ENCODE measurements around the gene HOXA7. TPM values are rescaled to one million over a fixed set of nuclear protein-coding genes. Genes with fewer than 3 reads are reported as not detected.

The HOXA7 gene
- total and polyA plus RNA-seq, 2 of the 8 experiments (the other 6 are each of a cell fraction or from before 2014, with no cell fraction given): 0.03 TPM; not detected in 1

GRCh38 chr7:27185854-27186667, 29.6 kb upstream of the HOXA7 start:
- Histone ChIP-seq H3K4me3 (ENCODE audit: extremely low read depth in 1 of 4, insufficient read depth in 2 of 4, low read depth in 3 of 4, low read length in 4 of 4) (no peak overlapping the region), H4K20me1 (replicated peaks in 1 of 2; ENCODE audit: control insufficient read depth in 1 of 2, insufficient read depth in 2 of 2, low read length in 2 of 2) (peaks cover 37 to 61% of the 10 kb centered on the region in 2 experiments), H3K79me2 (ENCODE audit: control insufficient read depth in 1 of 2, insufficient read depth in 2 of 2, low read length in 2 of 2) (no peaks in the 10 kb centered on the region), H2BK20ac (ENCODE audit: low read length) (no peak overlapping the region), H3K4me1 (replicated peaks in 1 of 4; ENCODE audit: control insufficient read depth in 3 of 4, insufficient read depth in 4 of 4, low read length in 3 of 4) (peaks cover 0 to 27% (median 16%) of the 10 kb centered on the region in 4 experiments; a peak in 6 of 7 replicates), H3K4ac (replicated peaks; ENCODE audit: insufficient read length, low read depth, low read length) (no peak overlapping the region), H3K79me1 (ENCODE audit: low read depth, low read length) (no peaks in the 10 kb centered on the region), H2AFZ (ENCODE audit: low read length) (no peak overlapping the region), H4K91ac (replicated peaks; ENCODE audit: insufficient read length, low read length) (no peak overlapping the region), H3K27me3 (replicated peaks in 1 of 4; ENCODE audit: control insufficient read depth in 3 of 4, extremely low read depth in 1 of 4, insufficient read depth in 3 of 4, low read length in 3 of 4) (peaks cover 97 to 100% (median 99%) of the 10 kb centered on the region in 4 experiments), H2BK120ac (replicated peaks; ENCODE audit: low read depth, low read length) (no peak overlapping the region), H4K8ac (ENCODE audit: extremely low read depth, insufficient read depth, low read length) (peak overlapping the region; percentile 41; the same call in 1 of the 2 replicates), H3K18ac (ENCODE audit: extremely low read depth, low read length) (0 out of 2 replicates have a peak overlapping the region, but pooled peaks have one; percentile 38), H3K27ac (ENCODE audit: low read depth, low read length) (no peak overlapping the region), H3K9me3 (ENCODE audit: insufficient read depth in 2 of 2, low read depth in 1 of 2, low read length in 1 of 2) (no peaks in the 10 kb centered on the region; a peak in 1 of 4 replicates), H2BK15ac (ENCODE audit: low read length) (0 out of 2 replicates have a peak overlapping the region, but pooled peaks have one; percentile 81), H3K23me2 (ENCODE audit: low read depth, low read length) (no peaks in the 10 kb centered on the region), H3K23ac (ENCODE audit: insufficient read length) (no peak overlapping the region), H3K9ac (replicated peaks in 1 of 4; ENCODE audit: extremely low read depth in 1 of 4, low read depth in 3 of 4, low read length in 3 of 4) (no peak overlapping the region), H3K36me3 (ENCODE audit: control insufficient read depth in 2 of 4, insufficient read depth in 4 of 4, low read length in 3 of 4) (peaks cover 0 to 7% (median 0%) of the 10 kb centered on the region in 4 experiments; a peak in 1 of 8 replicates), H2BK12ac (ENCODE audit: low read depth, low read length) (peak overlapping the region; percentile 75), H2AK5ac (ENCODE audit: low read depth, low read length) (peak overlapping the region; percentile 78; the same call in 1 of the 2 replicates), H4K5ac (ENCODE audit: insufficient read length, low read depth, low read length) (no peak overlapping the region), H3K56ac (replicated peaks; ENCODE audit: insufficient read length, low read depth, low read length) (no peak overlapping the region), H2BK5ac (ENCODE audit: low read depth, low read length) (no peak overlapping the region), H3K4me2 (ENCODE audit: insufficient read depth in 1 of 2, low read depth in 2 of 2, low read length in 2 of 2) (peak overlapping the region; percentile 33 to 38; a peak in 2 of 4 replicates), H3K14ac (ENCODE audit: insufficient read length) (no peak overlapping the region)
- DNase-seq (ENCODE audit: low read depth in 1 of 2, low spot score in 2 of 2) (peak in 1 of 2 experiments; percentile 58), FAIRE-seq (no peak)
- WGBS, 2 experiments (ENCODE audit: extremely low coverage in 1 of 2, insufficient coverage in 1 of 2, insufficient read length in 1 of 2, insufficient replicate concordance in 2 of 2, low coverage in 1 of 2, low lambda C conversion rate in 2 of 2, missing lambda C conversion rate in 1 of 2): 10% methylated on average over 24 of the region's 24 CpGs; no CpG with 5 or more reads in 1 of the 2 experiments
- ChIA-PET POLR2A (ENCODE audit: partially characterized antibody) (interaction anchor here (0.7 kb wide), 1 partner anchor 25 kb away, joined by 3 read pairs; no protein-coding TSS in a partner anchor), CTCF (ENCODE audit: partially characterized antibody) (interaction anchor here (0.8 to 9.1 kb wide), 17 partner anchors 8 to 90 kb away, joined by 3 to 64 read pairs (median 4); partner anchors contain the start of genes EVX1, HOXA1 and HOXA5)
- TF ChIP-seq POU5F1 (IDR thresholded peaks at IDR 0.05; ENCODE audit: low read depth, low read length) (no peak), RNF2 (IDR thresholded peaks at IDR 0.05; ENCODE audit: borderline replicate concordance, low read depth, low read length, missing control alignments, poor library complexity, severe bottlenecking) (peak; percentile 90), EZH2 (IDR thresholded peaks at IDR 0.05; ENCODE audit: low read depth, low read length, severe bottlenecking) (peak; percentile 86), RAD21 (IDR thresholded peaks at IDR 0.05 in 1 of 2, conservative IDR thresholded peaks at IDR 0.05 in 1 of 2; ENCODE audit: low read depth in 2 of 2, low read length in 2 of 2) (no peak), KDM1A (IDR thresholded peaks at IDR 0.05; ENCODE audit: borderline replicate concordance, low read length) (no peak), HDAC6 (IDR thresholded peaks at IDR 0.05; ENCODE audit: low read depth, low read length) (no peak), NRF1 (IDR thresholded peaks at IDR 0.05; ENCODE audit: low read depth, low read length) (no peak), JUND (IDR thresholded peaks at IDR 0.05; ENCODE audit: low read length) (no peak), TAF7 (optimal IDR thresholded peaks at IDR 0.05; ENCODE audit: borderline replicate concordance, low read depth, low read length) (no peak), SUZ12 (IDR thresholded peaks at IDR 0.05; ENCODE audit: low read length) (peak; percentile 95)

Measured in H1 (cell line).